ENCODE results near the gene ENPP3. TPM values are rescaled to one million over a fixed set of nuclear protein-coding genes. Genes with fewer than 3 reads are reported as not detected.

The ENPP3 gene
- total RNA-seq, 1 experiment from 2014 or later = 0.45 TPM

DNA sequence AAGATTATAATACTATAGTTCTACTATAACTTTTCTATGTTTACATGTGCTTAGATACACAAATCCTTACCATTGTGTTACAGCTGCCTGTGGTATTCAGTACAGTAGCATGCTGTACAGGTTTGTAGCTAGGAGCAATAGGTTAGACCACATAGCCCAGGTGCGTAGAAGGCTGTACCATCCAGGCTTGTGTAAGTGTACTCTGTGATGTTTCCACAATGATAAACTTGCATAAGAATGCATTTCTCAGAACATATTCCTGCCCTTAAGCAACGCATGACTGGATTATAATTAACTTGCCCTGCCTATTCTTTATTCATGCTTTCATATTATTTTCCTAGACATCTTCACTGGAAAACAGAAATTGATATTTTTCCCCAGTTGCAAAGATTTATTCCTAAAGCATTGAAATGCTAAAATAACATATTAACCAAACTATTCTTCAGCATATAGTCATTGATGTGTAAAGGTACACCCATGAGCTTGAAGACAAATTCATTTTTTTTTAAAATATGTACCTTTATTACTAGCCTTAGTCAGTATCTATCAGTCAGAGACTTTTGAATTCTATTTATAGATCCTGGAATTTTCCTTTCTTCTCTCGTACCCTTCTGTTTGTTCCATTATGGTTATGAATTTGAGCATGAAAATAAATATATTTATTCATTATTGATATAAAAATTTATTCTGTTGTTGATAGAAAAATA is 80.9 kb downstream of the ENPP3 start:
- Histone ChIP-seq H3K9me3 (ENCODE audit: low read depth, low read length, poor library complexity, severe bottlenecking) (no peaks in the 10 kb centered on the region), H3K27ac (ENCODE audit: low read depth, low read length, poor library complexity, severe bottlenecking) (no peak overlapping the region), H3K27me3 (replicated peaks; ENCODE audit: insufficient read depth, low read depth, low read length, poor library complexity) (no peaks in the 10 kb centered on the region), H3K4me1 (ENCODE audit: insufficient read depth, low read length, poor library complexity, severe bottlenecking) (no peaks in the 10 kb centered on the region), H3K36me3 (ENCODE audit: insufficient read depth, low read length, poor library complexity, severe bottlenecking) (no peaks in the 10 kb centered on the region), H3K4me3 (ENCODE audit: low read depth, low read length, poor library complexity, severe bottlenecking) (no peak overlapping the region)
- TF ChIP-seq, protein P1, sequence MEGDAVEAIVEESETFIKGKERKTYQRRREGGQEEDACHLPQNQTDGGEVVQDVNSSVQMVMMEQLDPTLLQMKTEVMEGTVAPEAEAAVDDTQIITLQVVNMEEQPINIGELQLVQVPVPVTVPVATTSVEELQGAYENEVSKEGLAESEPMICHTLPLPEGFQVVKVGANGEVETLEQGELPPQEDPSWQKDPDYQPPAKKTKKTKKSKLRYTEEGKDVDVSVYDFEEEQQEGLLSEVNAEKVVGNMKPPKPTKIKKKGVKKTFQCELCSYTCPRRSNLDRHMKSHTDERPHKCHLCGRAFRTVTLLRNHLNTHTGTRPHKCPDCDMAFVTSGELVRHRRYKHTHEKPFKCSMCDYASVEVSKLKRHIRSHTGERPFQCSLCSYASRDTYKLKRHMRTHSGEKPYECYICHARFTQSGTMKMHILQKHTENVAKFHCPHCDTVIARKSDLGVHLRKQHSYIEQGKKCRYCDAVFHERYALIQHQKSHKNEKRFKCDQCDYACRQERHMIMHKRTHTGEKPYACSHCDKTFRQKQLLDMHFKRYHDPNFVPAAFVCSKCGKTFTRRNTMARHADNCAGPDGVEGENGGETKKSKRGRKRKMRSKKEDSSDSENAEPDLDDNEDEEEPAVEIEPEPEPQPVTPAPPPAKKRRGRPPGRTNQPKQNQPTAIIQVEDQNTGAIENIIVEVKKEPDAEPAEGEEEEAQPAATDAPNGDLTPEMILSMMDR (conservative IDR thresholded peaks at IDR 0.05; ENCODE audit: low read depth, low read length) = no peak
- TF ChIP-seq EZH2 (IDR thresholded peaks at IDR 0.05; ENCODE audit: borderline replicate concordance, low read depth, low read length, poor library complexity, severe bottlenecking) = no peak
- ChIA-PET CTCF (no interaction called here), POLR2A (ENCODE audit: low non-redundant PET) (no interaction called here)
- intact Hi-C loops (cut with micrococcal nuclease; ENCODE audit: unreplicated experiment) = no loop called here
- DNase-seq (ENCODE audit: low spot score) = no peak
- BruUV-seq (replicated peaks) = no TSS peak

- H3K4me1 ChIP-seq (ENCODE audit: insufficient read depth, low read length, poor library complexity, severe bottlenecking) = no peaks in the 10 kb centered on the region
- intact Hi-C loops (cut with micrococcal nuclease; ENCODE audit: unreplicated experiment) = no loop called here
- H3K27me3 ChIP-seq (replicated peaks; ENCODE audit: insufficient read depth, low read depth, low read length, poor library complexity) = no peaks in the 10 kb centered on the region
- no peak overlapping the region for H3K27ac ChIP-seq (ENCODE audit: low read depth, low read length, poor library complexity, severe bottlenecking)
- H3K36me3 ChIP-seq (ENCODE audit: insufficient read depth, low read length, poor library complexity, severe bottlenecking) = no peaks in the 10 kb centered on the region
- no peaks in the 10 kb centered on the region for H3K9me3 ChIP-seq (ENCODE audit: low read depth, low read length, poor library complexity, severe bottlenecking)
- H3K4me3 ChIP-seq (ENCODE audit: low read depth, low read length, poor library complexity, severe bottlenecking) = no peak overlapping the region
- BruUV-seq (replicated peaks) = no TSS peak
- ChIA-PET CTCF (no interaction called here), POLR2A (ENCODE audit: low non-redundant PET) (no interaction called here)
- no peak for DNase-seq (ENCODE audit: low spot score)
- no peak for TF ChIP-seq EZH2 (IDR thresholded peaks at IDR 0.05; ENCODE audit: borderline replicate concordance, low read depth, low read length, poor library complexity, severe bottlenecking)
- TF ChIP-seq, protein P1 (conservative IDR thresholded peaks at IDR 0.05; ENCODE audit: low read depth, low read length) = no peak
Observed at GRCh38 chr6:131721161-131721560, 84.1 kb downstream of the ENPP3 start.

DNA sequence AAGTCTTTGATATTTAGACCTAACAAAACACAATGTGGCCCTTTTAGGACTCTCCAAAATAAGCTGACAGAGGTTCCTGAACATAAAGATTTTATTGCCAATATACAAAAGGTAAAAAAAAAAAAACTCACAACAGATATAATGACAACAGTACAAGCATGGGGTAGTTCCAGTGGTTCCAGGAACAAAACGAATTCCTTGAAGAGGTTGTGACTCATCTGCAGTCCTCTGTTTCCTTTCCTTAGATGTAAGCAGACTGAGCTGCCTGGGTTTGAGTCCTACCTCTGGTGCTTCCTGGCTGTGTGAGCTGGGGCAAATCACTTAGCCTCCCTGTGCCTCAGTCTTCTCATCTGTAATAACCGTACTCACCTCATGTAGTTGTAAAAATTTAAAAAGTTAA is 87.0 kb downstream of the ENPP3 start:
- no peaks in the 10 kb centered on the region for H3K27me3 ChIP-seq (replicated peaks; ENCODE audit: insufficient read depth, low read depth, low read length, poor library complexity)
- ChIA-PET POLR2A (ENCODE audit: low non-redundant PET) (no interaction called here), CTCF (no interaction called here)
- no peaks in the 10 kb centered on the region for H3K36me3 ChIP-seq (ENCODE audit: insufficient read depth, low read length, poor library complexity, severe bottlenecking)
- H3K4me3 ChIP-seq (ENCODE audit: low read depth, low read length, poor library complexity, severe bottlenecking) = no peak overlapping the region
- no peak for DNase-seq (ENCODE audit: low spot score)
- no TSS peak for BruUV-seq (replicated peaks)
- no peak for TF ChIP-seq EZH2 (IDR thresholded peaks at IDR 0.05; ENCODE audit: borderline replicate concordance, low read depth, low read length, poor library complexity, severe bottlenecking)
- TF ChIP-seq, protein P1 (conservative IDR thresholded peaks at IDR 0.05; ENCODE audit: low read depth, low read length) = no peak
- H3K4me1 ChIP-seq (ENCODE audit: insufficient read depth, low read length, poor library complexity, severe bottlenecking) = no peaks in the 10 kb centered on the region
- no peaks in the 10 kb centered on the region for H3K9me3 ChIP-seq (ENCODE audit: low read depth, low read length, poor library complexity, severe bottlenecking)
- intact Hi-C loops (cut with micrococcal nuclease; ENCODE audit: unreplicated experiment) = no loop called here
- no peak overlapping the region for H3K27ac ChIP-seq (ENCODE audit: low read depth, low read length, poor library complexity, severe bottlenecking)

All from A673 (cell line).